ENCODE results near the gene IZUMO1. TPM values are rescaled to one million over a fixed set of nuclear protein-coding genes. Genes with fewer than 3 reads are reported as not detected.

The IZUMO1 gene
- total and polyA plus RNA-seq, 9 of the 15 experiments (the other 6 are each of a cell fraction or from before 2014, with no cell fraction given), result 0.14 to 2.1 (median 0.73) TPM

GRCh38 chr19:48713864-48714755, 32.6 kb downstream of the IZUMO1 start (continued):
- TF ChIP-seq, protein P1, sequence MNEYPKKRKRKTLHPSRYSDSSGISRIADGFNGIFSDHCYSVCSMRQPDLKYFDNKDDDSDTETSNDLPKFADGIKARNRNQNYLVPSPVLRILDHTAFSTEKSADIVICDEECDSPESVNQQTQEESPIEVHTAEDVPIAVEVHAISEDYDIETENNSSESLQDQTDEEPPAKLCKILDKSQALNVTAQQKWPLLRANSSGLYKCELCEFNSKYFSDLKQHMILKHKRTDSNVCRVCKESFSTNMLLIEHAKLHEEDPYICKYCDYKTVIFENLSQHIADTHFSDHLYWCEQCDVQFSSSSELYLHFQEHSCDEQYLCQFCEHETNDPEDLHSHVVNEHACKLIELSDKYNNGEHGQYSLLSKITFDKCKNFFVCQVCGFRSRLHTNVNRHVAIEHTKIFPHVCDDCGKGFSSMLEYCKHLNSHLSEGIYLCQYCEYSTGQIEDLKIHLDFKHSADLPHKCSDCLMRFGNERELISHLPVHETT (CRISPR knock-in tag; conservative IDR thresholded peaks at IDR 0.05 in 1 of 2, IDR thresholded peaks at IDR 0.05 in 1 of 2), result peak in 1 of 2 experiments; percentile 73; a peak in 1 of 4 replicates
- peak in 1 of 2 experiments; percentile 8; a peak in 1 of 4 replicates for TF ChIP-seq SRF (CRISPR knock-in tag; IDR thresholded peaks at IDR 0.05)
- TF ChIP-seq ZFP30 (CRISPR knock-in tag; IDR thresholded peaks at IDR 0.05; ENCODE audit: borderline replicate concordance), result no peak
- peak; percentile 71 for TF ChIP-seq MTA1 (IDR thresholded peaks at IDR 0.05; ENCODE audit: borderline replicate concordance)
- peak; percentile 98 to 99 for TF ChIP-seq NRF1 (conservative IDR thresholded peaks at IDR 0.05 in 1 of 2, IDR thresholded peaks at IDR 0.05 in 1 of 2)
- TF ChIP-seq MNT (conservative IDR thresholded peaks at IDR 0.05), result 0 out of 4 replicates have a peak, but pooled peaks of 1 of the 2 experiments have one; percentile 35
- TF ChIP-seq, protein P2, sequence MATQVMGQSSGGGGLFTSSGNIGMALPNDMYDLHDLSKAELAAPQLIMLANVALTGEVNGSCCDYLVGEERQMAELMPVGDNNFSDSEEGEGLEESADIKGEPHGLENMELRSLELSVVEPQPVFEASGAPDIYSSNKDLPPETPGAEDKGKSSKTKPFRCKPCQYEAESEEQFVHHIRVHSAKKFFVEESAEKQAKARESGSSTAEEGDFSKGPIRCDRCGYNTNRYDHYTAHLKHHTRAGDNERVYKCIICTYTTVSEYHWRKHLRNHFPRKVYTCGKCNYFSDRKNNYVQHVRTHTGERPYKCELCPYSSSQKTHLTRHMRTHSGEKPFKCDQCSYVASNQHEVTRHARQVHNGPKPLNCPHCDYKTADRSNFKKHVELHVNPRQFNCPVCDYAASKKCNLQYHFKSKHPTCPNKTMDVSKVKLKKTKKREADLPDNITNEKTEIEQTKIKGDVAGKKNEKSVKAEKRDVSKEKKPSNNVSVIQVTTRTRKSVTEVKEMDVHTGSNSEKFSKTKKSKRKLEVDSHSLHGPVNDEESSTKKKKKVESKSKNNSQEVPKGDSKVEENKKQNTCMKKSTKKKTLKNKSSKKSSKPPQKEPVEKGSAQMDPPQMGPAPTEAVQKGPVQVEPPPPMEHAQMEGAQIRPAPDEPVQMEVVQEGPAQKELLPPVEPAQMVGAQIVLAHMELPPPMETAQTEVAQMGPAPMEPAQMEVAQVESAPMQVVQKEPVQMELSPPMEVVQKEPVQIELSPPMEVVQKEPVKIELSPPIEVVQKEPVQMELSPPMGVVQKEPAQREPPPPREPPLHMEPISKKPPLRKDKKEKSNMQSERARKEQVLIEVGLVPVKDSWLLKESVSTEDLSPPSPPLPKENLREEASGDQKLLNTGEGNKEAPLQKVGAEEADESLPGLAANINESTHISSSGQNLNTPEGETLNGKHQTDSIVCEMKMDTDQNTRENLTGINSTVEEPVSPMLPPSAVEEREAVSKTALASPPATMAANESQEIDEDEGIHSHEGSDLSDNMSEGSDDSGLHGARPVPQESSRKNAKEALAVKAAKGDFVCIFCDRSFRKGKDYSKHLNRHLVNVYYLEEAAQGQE (IDR thresholded peaks at IDR 0.05; ENCODE audit: borderline replicate concordance), result peak; percentile 6; the same call in 1 of the 2 replicates
- TF ChIP-seq, protein P2 (CRISPR knock-in tag; IDR thresholded peaks at IDR 0.05; ENCODE audit: low read depth), result no peak
- peak; percentile 78 for TF ChIP-seq CCNT2 (IDR thresholded peaks at IDR 0.05; ENCODE audit: borderline replicate concordance, extremely low read depth, insufficient read length, low read depth, low read length)
- peak; percentile 76 for TF ChIP-seq ASH1L (IDR thresholded peaks at IDR 0.05; ENCODE audit: borderline replicate concordance, low read depth, partially characterized antibody)
- TF ChIP-seq TOE1 (IDR thresholded peaks at IDR 0.05; ENCODE audit: borderline replicate concordance), result peak; percentile 47; the same call in 1 of the 2 replicates
- TF ChIP-seq TOE1 (CRISPR knock-in tag; IDR thresholded peaks at IDR 0.05; ENCODE audit: borderline replicate concordance, low read depth), result no peak
- no peak for TF ChIP-seq SMARCA4 (IDR thresholded peaks at IDR 0.05)
- peak; percentile 50; the same call in 1 of the 2 replicates for TF ChIP-seq CHD2 (IDR thresholded peaks at IDR 0.05; ENCODE audit: low read depth, low read length)
